ENCODE measurements around the gene PAPPA. TPM values are rescaled to one million over a fixed set of nuclear protein-coding genes. Genes with fewer than 3 reads are reported as not detected.
A peak's percentile ranks its signal among the peaks of the same experiment; 100 is the strongest.

Gene PAPPA
- polyA plus RNA-seq, 2 donors: 0.98 to 1.1 TPM

- H3K36me3 ChIP-seq (ENCODE audit: control insufficient read depth in 2 of 2, insufficient read depth in 2 of 2, low read length in 1 of 2): no peaks in the 10 kb centered on the region
- no peaks in the 10 kb centered on the region for H3K27me3 ChIP-seq (ENCODE audit: control insufficient read depth in 1 of 2, insufficient read depth in 2 of 2, low read length in 2 of 2)
- H3K27ac ChIP-seq (ENCODE audit: low read depth in 2 of 2, low read length in 1 of 2): no peak overlapping the region
- H3K9me3 ChIP-seq (ENCODE audit: control insufficient read depth in 2 of 2, insufficient read depth in 1 of 2, low read depth in 1 of 2, low read length in 1 of 2): no peaks in the 10 kb centered on the region
- H3K4me1 ChIP-seq (ENCODE audit: control insufficient read depth in 2 of 2, insufficient read depth in 2 of 2, low read length in 1 of 2): peaks cover 0 to 3% of the 10 kb centered on the region in 2 donors
- no peak overlapping the region for H3K4me3 ChIP-seq (ENCODE audit: low read depth in 1 of 2, low read length in 2 of 2)
- WGBS, 2 donors: 62 to 64% methylated on average over 4 of the region's 4 CpGs
Measured at GRCh38 chr9:116383936-116384335, 230.3 kb downstream of the PAPPA start.

GRCh38 chr9:116387934-116388698 lies 234.5 kb downstream of the PAPPA start:
- WGBS, 2 donors: 62 to 74% methylated on average over 6 of the region's 6 CpGs
- peaks cover 3 to 5% of the 10 kb centered on the region in 2 donors for H3K4me1 ChIP-seq (ENCODE audit: control insufficient read depth in 2 of 2, insufficient read depth in 2 of 2, low read length in 1 of 2)
- H3K27ac ChIP-seq (ENCODE audit: low read depth in 2 of 2, low read length in 1 of 2): no peak overlapping the region
- H3K36me3 ChIP-seq (ENCODE audit: control insufficient read depth in 2 of 2, insufficient read depth in 2 of 2, low read length in 1 of 2): no peaks in the 10 kb centered on the region
- H3K27me3 ChIP-seq (ENCODE audit: control insufficient read depth in 1 of 2, insufficient read depth in 2 of 2, low read length in 2 of 2): no peaks in the 10 kb centered on the region
- no peaks in the 10 kb centered on the region for H3K9me3 ChIP-seq (ENCODE audit: control insufficient read depth in 2 of 2, insufficient read depth in 1 of 2, low read depth in 1 of 2, low read length in 1 of 2)
- no peak overlapping the region for H3K4me3 ChIP-seq (ENCODE audit: low read depth in 1 of 2, low read length in 2 of 2)

- no peak overlapping the region for H3K27ac ChIP-seq (ENCODE audit: low read depth in 2 of 2, low read length in 1 of 2)
- no peaks in the 10 kb centered on the region for H3K27me3 ChIP-seq (ENCODE audit: control insufficient read depth in 1 of 2, insufficient read depth in 2 of 2, low read length in 2 of 2)
- peaks cover 3 to 5% of the 10 kb centered on the region in 2 donors for H3K4me1 ChIP-seq (ENCODE audit: control insufficient read depth in 2 of 2, insufficient read depth in 2 of 2, low read length in 1 of 2)
- no peaks in the 10 kb centered on the region for H3K36me3 ChIP-seq (ENCODE audit: control insufficient read depth in 2 of 2, insufficient read depth in 2 of 2, low read length in 1 of 2)
- no peaks in the 10 kb centered on the region for H3K9me3 ChIP-seq (ENCODE audit: control insufficient read depth in 2 of 2, insufficient read depth in 1 of 2, low read depth in 1 of 2, low read length in 1 of 2)
- 79 to 91% methylated on average over 1 of the region's 1 CpG for WGBS, 2 donors
- no peak overlapping the region for H3K4me3 ChIP-seq (ENCODE audit: low read depth in 1 of 2, low read length in 2 of 2)
Measured at GRCh38 chr9:116389541-116390302, 236.1 kb downstream of the PAPPA start.

- H3K27ac ChIP-seq (ENCODE audit: low read depth in 2 of 2, low read length in 1 of 2): no peak overlapping the region
- no peaks in the 10 kb centered on the region for H3K27me3 ChIP-seq (ENCODE audit: control insufficient read depth in 1 of 2, insufficient read depth in 2 of 2, low read length in 2 of 2)
- no peak overlapping the region for H3K4me3 ChIP-seq (ENCODE audit: low read depth in 1 of 2, low read length in 2 of 2)
- peaks cover 3 to 5% of the 10 kb centered on the region in 2 donors for H3K4me1 ChIP-seq (ENCODE audit: control insufficient read depth in 2 of 2, insufficient read depth in 2 of 2, low read length in 1 of 2)
- H3K36me3 ChIP-seq (ENCODE audit: control insufficient read depth in 2 of 2, insufficient read depth in 2 of 2, low read length in 1 of 2): no peaks in the 10 kb centered on the region
- no peaks in the 10 kb centered on the region for H3K9me3 ChIP-seq (ENCODE audit: control insufficient read depth in 2 of 2, insufficient read depth in 1 of 2, low read depth in 1 of 2, low read length in 1 of 2)
- 74 to 75% methylated on average over 7 of the region's 7 CpGs for WGBS, 2 donors
Measured at GRCh38 chr9:116390303-116391228, 237.0 kb downstream of the PAPPA start.

GRCh38 chr9:116391306-116391900 lies 237.8 kb downstream of the PAPPA start:
- 65 to 72% methylated on average over 4 of the region's 4 CpGs for WGBS, 2 donors
- no peaks in the 10 kb centered on the region for H3K27me3 ChIP-seq (ENCODE audit: control insufficient read depth in 1 of 2, insufficient read depth in 2 of 2, low read length in 2 of 2)
- H3K36me3 ChIP-seq (ENCODE audit: control insufficient read depth in 2 of 2, insufficient read depth in 2 of 2, low read length in 1 of 2): no peaks in the 10 kb centered on the region
- no peak overlapping the region for H3K27ac ChIP-seq (ENCODE audit: low read depth in 2 of 2, low read length in 1 of 2)
- H3K9me3 ChIP-seq (ENCODE audit: control insufficient read depth in 2 of 2, insufficient read depth in 1 of 2, low read depth in 1 of 2, low read length in 1 of 2): no peaks in the 10 kb centered on the region
- H3K4me3 ChIP-seq (ENCODE audit: low read depth in 1 of 2, low read length in 2 of 2): no peak overlapping the region
- H3K4me1 ChIP-seq (ENCODE audit: control insufficient read depth in 2 of 2, insufficient read depth in 2 of 2, low read length in 1 of 2): peaks cover 3 to 5% of the 10 kb centered on the region in 2 donors

DNA sequence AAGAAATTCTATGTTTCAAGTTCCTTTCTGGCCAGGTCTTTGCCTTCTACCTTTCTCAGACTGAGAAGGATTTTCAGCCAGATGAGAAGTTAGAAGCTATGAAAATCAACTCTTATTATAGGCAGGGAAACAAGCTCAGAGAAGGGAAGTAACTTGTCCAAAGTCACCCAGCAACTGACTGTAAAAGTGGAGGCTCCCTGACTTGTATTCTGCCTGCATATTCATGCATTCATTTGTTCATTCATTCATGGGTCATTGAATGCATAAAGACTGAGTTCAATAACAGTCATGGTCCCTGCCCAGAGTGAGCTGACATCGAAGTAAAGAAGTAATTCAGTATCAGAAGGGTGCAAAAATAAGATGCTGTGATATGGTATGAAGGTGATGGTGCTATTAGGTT lies 239.6 kb downstream of the PAPPA start:
- Histone ChIP-seq H3K36me3 (ENCODE audit: control insufficient read depth in 2 of 2, insufficient read depth in 2 of 2, low read length in 1 of 2) (no peaks in the 10 kb centered on the region), H3K4me1 (ENCODE audit: control insufficient read depth in 2 of 2, insufficient read depth in 2 of 2, low read length in 1 of 2) (peaks cover 0 to 5% of the 10 kb centered on the region in 2 donors)

GRCh38 chr9:116394070-116394469 lies 240.5 kb downstream of the PAPPA start:
- no peaks in the 10 kb centered on the region for H3K36me3 ChIP-seq (ENCODE audit: control insufficient read depth in 2 of 2, insufficient read depth in 2 of 2, low read length in 1 of 2)
- no peak overlapping the region for H3K27ac ChIP-seq (ENCODE audit: low read depth in 2 of 2, low read length in 1 of 2)
- H3K9me3 ChIP-seq (ENCODE audit: control insufficient read depth in 2 of 2, insufficient read depth in 1 of 2, low read depth in 1 of 2, low read length in 1 of 2): no peaks in the 10 kb centered on the region
- no peaks in the 10 kb centered on the region for H3K27me3 ChIP-seq (ENCODE audit: control insufficient read depth in 1 of 2, insufficient read depth in 2 of 2, low read length in 2 of 2)
- 58 to 76% methylated on average over 6 of the region's 6 CpGs for WGBS, 2 donors
- H3K4me3 ChIP-seq (ENCODE audit: low read depth in 1 of 2, low read length in 2 of 2): no peak overlapping the region
- H3K4me1 ChIP-seq (ENCODE audit: control insufficient read depth in 2 of 2, insufficient read depth in 2 of 2, low read length in 1 of 2): peaks cover 0 to 5% of the 10 kb centered on the region in 2 donors

More for the DNA sequence above, 239.6 kb downstream of the PAPPA start:
- Histone ChIP-seq H3K9me3 (ENCODE audit: control insufficient read depth in 2 of 2, insufficient read depth in 1 of 2, low read depth in 1 of 2, low read length in 1 of 2) (no peaks in the 10 kb centered on the region), H3K27me3 (ENCODE audit: control insufficient read depth in 1 of 2, insufficient read depth in 2 of 2, low read length in 2 of 2) (no peaks in the 10 kb centered on the region), H3K4me3 (ENCODE audit: low read depth in 1 of 2, low read length in 2 of 2) (no peak overlapping the region), H3K27ac (ENCODE audit: low read depth in 2 of 2, low read length in 1 of 2) (peak overlapping the region in 1 of 2 donors; percentile 2)
- 83 to 90% methylated on average over 1 of the region's 1 CpG for WGBS, 2 donors

DNA sequence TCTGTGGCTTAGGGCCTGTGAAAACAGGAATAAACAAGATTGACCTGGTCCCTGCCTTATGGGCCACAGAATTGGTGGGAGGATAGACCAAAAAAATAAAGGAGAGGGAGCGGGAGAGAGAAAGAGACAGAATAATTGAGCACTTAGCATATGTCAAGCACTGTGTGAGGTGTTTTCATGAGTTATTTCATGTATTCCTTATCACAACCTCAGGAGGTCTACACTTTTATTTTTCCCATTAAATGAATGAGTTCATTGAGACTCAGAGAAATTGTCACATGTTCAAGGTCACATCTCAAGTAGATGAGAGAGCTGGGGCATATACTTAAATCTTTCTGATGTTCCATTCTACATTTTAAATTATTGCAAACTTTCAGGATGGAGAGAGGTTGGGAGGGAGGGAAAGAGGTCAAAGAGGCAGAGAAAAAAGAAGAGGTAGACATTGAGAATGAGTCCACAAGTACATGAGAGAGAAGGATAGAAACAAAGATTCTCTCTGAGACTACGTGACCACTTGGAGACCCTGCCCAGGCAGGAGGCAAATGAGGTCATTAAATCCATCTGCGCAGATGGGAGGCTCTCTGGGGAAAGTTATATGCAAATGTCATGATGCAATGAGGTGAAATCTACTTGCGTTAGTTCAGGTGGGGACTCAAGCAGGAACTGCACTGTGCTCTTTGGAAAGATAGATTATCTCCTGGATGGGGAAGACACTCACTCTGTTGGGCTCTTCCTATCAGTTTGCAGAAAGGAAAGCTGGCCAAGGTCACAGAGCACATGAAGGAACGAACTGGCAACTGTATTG lies 241.5 kb downstream of the PAPPA start:
- Histone ChIP-seq H3K27ac (ENCODE audit: low read depth in 2 of 2, low read length in 1 of 2) (no peak overlapping the region), H3K9me3 (ENCODE audit: control insufficient read depth in 2 of 2, insufficient read depth in 1 of 2, low read depth in 1 of 2, low read length in 1 of 2) (no peaks in the 10 kb centered on the region), H3K4me1 (ENCODE audit: control insufficient read depth in 2 of 2, insufficient read depth in 2 of 2, low read length in 1 of 2) (peaks cover 0 to 5% of the 10 kb centered on the region in 2 donors), H3K27me3 (ENCODE audit: control insufficient read depth in 1 of 2, insufficient read depth in 2 of 2, low read length in 2 of 2) (no peaks in the 10 kb centered on the region), H3K4me3 (ENCODE audit: low read depth in 1 of 2, low read length in 2 of 2) (no peak overlapping the region), H3K36me3 (ENCODE audit: control insufficient read depth in 2 of 2, insufficient read depth in 2 of 2, low read length in 1 of 2) (no peaks in the 10 kb centered on the region)
- 88 to 91% methylated on average over 5 of the region's 5 CpGs for WGBS, 2 donors

Data from esophagus (tissue), 2 donors.